Sigmoid colon (tissue), 4 donors: Measurements from ENCODE around the gene PRKCB.

ENCODE experiments used
- CTCF ChIP-seq, 4 experiments: fragments of 450-650 bp in 3 of 4; fragments of 200-600 bp in 1 of 4; IDR thresholded peaks; one replicate each; pipeline ENCODE4 v1.5.1; 2016 to 2019; ENCODE audit warnings: antibody characterized with exemption in 4 of 4, mild to moderate bottlenecking in 3 of 4, moderate library complexity in 2 of 4
- EP300 ChIP-seq, 4 donors: sonication (generic); formaldehyde crosslinking; IDR thresholded peaks; one replicate each; pipeline ENCODE4 v1.6.1; 2017; ENCODE audit warnings: antibody characterized with exemption in 4 of 4
- POLR2A ChIP-seq, 2 donors: fragments of 450-650 bp; IDR thresholded peaks; one replicate each; pipeline ENCODE4 v1.6.1; 2016; ENCODE audit warnings: antibody characterized with exemption in 2 of 2, mild to moderate bottlenecking in 2 of 2, moderate library complexity in 2 of 2
- POLR2AphosphoS5 ChIP-seq, 4 donors: sonication (generic); formaldehyde crosslinking; IDR thresholded peaks; one replicate each; pipeline ENCODE4 v1.6.1; 2017; ENCODE audit warnings: antibody characterized with exemption in 4 of 4

DNA sequence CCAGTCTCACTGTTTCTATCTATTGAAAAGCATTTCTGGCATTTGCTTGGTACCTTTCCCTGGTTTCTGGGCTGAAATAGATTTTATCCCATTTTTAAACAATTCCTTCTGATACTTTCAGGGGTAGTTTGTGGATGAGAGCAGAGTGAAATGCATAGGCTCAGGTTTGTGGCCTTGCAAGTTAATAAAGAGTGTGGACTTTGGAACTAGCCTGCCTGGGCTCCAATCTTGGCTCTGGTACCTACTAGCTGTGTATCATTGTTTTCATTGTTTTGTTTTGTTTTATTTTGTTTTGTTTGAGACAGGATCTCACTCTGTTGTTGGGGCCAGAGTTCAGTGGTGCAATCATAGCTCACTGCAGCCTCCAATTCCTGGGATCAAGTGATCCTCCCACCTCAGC lies 175.5 kb downstream of the PRKCB start:
- TF ChIP-seq CTCF (IDR thresholded peaks at IDR 0.05) (no peak), POLR2AphosphoS5 (IDR thresholded peaks at IDR 0.05) (no peak), POLR2A (IDR thresholded peaks at IDR 0.05) (no peak), EP300 (IDR thresholded peaks at IDR 0.05) (no peak)
